K562 (cell line): ENCODE measurements around the gene MARCHF11. TPM values are rescaled to one million over a fixed set of nuclear protein-coding genes. Genes with fewer than 3 reads are reported as not detected.

ENCODE experiments used
- ATAC-seq: fragments of 200-7000 bp; cut with Tn5 transposase; 3 replicates; pipeline ENCODE4 v1.9.1; 2020; ENCODE audit warnings: moderate library complexity
- BruUV-seq: library from RNA; stranded (reverse); fragments of 400-500 nt; replicated peaks from 2 replicates; lab custom pipeline; 2021; lab: Mats Ljungman, UMichigan
- CTCF ChIA-PET: fragments of 300-600 bp; formaldehyde crosslinking; extraction: SDS; loops from one replicate; lab custom pipeline; 2021; ENCODE audit warnings: low intra/inter-chr PET ratio; lab: Yijun Ruan, JAX
- POLR2A ChIA-PET: fragments of 300-600, 350-650 bp; sonication (Branson Sonifier 250); formaldehyde crosslinking; extraction: SDS; loops from one replicate; lab custom pipeline; 2021; ENCODE audit warnings: antibody characterized with exemption, inconsistent platforms; lab: Yijun Ruan, JAX
- DNase-seq, 4 experiments: peaks; one replicate each; pipeline versions ENCODE4 v3.0.0 to v3.0.0-alpha.2; 2011 to 2018; ENCODE audit warnings: low spot score in 3 of 4, mixed read lengths in 3 of 4; ENCODE audit errors: extremely low read depth in 1 of 4
- FAIRE-seq: peaks from 2 replicates; lab custom pipeline; 2011; peaks lifted over from hg19 to GRCh38; lab: Jason Lieb, UNC
- H2AFZ ChIP-seq: 2 replicates; pipeline ENCODE4 v1.6.0; 2011; ENCODE audit warnings: low read depth, low read length, control low read depth, inconsistent platforms
- H3K27ac ChIP-seq: fragments of 200-600 bp; 3 replicates; pipeline ENCODE4 v1.8.0; 2011; ENCODE audit warnings: low read depth, mild to moderate bottlenecking, control low read depth, inconsistent platforms, low read length, moderate library complexity, mixed read lengths; ENCODE audit errors: extremely low read depth
- H3K27me3 ChIP-seq, 2 experiments: fragments of 300-600 bp in 1 of 2; 2 replicates in 1 of 2; 3 replicates in 1 of 2; pipeline versions ENCODE4 v1.6.0 to v1.8.0; 2011; ENCODE audit warnings: inconsistent platforms in 2 of 2, low read length in 2 of 2, mild to moderate bottlenecking in 1 of 2, mixed read lengths in 1 of 2, moderate library complexity in 1 of 2; ENCODE audit not compliant: control insufficient read depth in 2 of 2, insufficient read depth in 2 of 2
- H3K36me3 ChIP-seq: fragments of 300-600 bp; 3 replicates; pipeline ENCODE4 v1.8.0; 2011; ENCODE audit warnings: mild to moderate bottlenecking, low read length, inconsistent platforms; ENCODE audit not compliant: control insufficient read depth, insufficient read depth
- H3K4me1 ChIP-seq, 2 experiments: fragments of 200-600 bp in 1 of 2; replicated peaks in 1 of 2; 2 replicates in 1 of 2; 3 replicates in 1 of 2; pipeline versions ENCODE4 v1.5.1 to v1.8.0; 2011; ENCODE audit warnings: inconsistent platforms in 2 of 2, low read length in 2 of 2, mild to moderate bottlenecking in 1 of 2, mixed read lengths in 1 of 2, moderate library complexity in 1 of 2; ENCODE audit not compliant: control insufficient read depth in 2 of 2, insufficient read depth in 2 of 2
- H3K4me2 ChIP-seq: 2 replicates; pipeline ENCODE4 v1.6.1; 2011; ENCODE audit warnings: low read length, control low read depth, inconsistent platforms, mixed read lengths; ENCODE audit not compliant: insufficient read depth
- H3K4me3 ChIP-seq: fragments of 200-600 bp; sonication (generic), shearing (Covaris generic); 2 replicates; pipeline ENCODE4 v1.5.1; 2016; ENCODE audit warnings: control low read depth, inconsistent platforms
- H3K79me2 ChIP-seq: fragments of 200-600 bp; 3 replicates; pipeline ENCODE4 v1.8.0; 2011; ENCODE audit warnings: low read length, inconsistent platforms; ENCODE audit not compliant: control insufficient read depth, insufficient read depth
- H3K9ac ChIP-seq, 2 experiments: 2 replicates each; pipeline versions ENCODE4 v1.6.0 to v1.6.1; 2011; ENCODE audit warnings: low read depth in 2 of 2, low read length in 2 of 2, control low read depth in 1 of 2, inconsistent platforms in 1 of 2, mild to moderate bottlenecking in 1 of 2, mixed read lengths in 1 of 2; ENCODE audit not compliant: insufficient read depth in 1 of 2
- H3K9me1 ChIP-seq: one replicate; pipeline ENCODE4 v1.6.0; 2011; ENCODE audit warnings: inconsistent platforms, mild to moderate bottlenecking, low read length, moderate library complexity; ENCODE audit not compliant: control insufficient read depth, insufficient read depth
- H3K9me3 ChIP-seq: replicated peaks from 2 replicates; pipeline ENCODE4 v1.5.1; 2011; ENCODE audit warnings: low read depth, low read length, inconsistent platforms; ENCODE audit not compliant: control insufficient read depth, insufficient read depth
- H4K20me1 ChIP-seq: replicated peaks from 2 replicates; pipeline ENCODE4 v1.6.1; 2011; ENCODE audit warnings: low read length, inconsistent platforms, mixed read lengths; ENCODE audit not compliant: control insufficient read depth, insufficient read depth
- HIVEP1 ChIP-seq: fragments of 250-450 bp; sonication (Bioruptor Pico); IDR thresholded peaks from 2 replicates; pipeline ENCODE4 v1.4.0; 2020; ENCODE audit warnings: mild to moderate bottlenecking
- MCM5 ChIP-seq: fragments of 450-650 bp; IDR thresholded peaks from 2 replicates; pipeline ENCODE4 v1.6.1; 2016; ENCODE audit warnings: low read depth
- MXD1 ChIP-seq: fragments of 250-450 bp; sonication (Bioruptor Pico); IDR thresholded peaks from 2 replicates; pipeline ENCODE4 v1.8.0; 2021; ENCODE audit warnings: borderline replicate concordance, mild to moderate bottlenecking, moderate library complexity; ENCODE audit not compliant: poor library complexity, severe bottlenecking
- ZKSCAN8 ChIP-seq: fragments of 200-800 bp; sonication (Bioruptor generic); IDR thresholded peaks from 2 replicates; pipeline ENCODE4 v1.6.1; 2016; ENCODE audit warnings: missing genetic modification characterization, missing compliant biosample characterization
- WGBS: fragments of 100-300 bp; shearing (Covaris generic); methylation state at CpG from one replicate; pipeline ENCODE4 v1.1.6; 2016; ENCODE audit warnings: low coverage, mixed read lengths; ENCODE audit not compliant: insufficient coverage; ENCODE audit errors: missing lambda C conversion rate; 5-methylcytosine and 5-hydroxymethylcytosine counted together
- in situ Hi-C: fragments of 300-500 bp; cut with MboI; formaldehyde crosslinking; loops from 4 replicates; pipeline ENCODE4 v1.15.0; 2018; ENCODE audit warnings: inconsistent platforms, mixed read lengths
- intact Hi-C: fragments of 100-400 bp; cut with micrococcal nuclease; formaldehyde crosslinking; loops from 2 replicates; pipeline ENCODE4 v1.14.2; 2022
- polyA plus RNA-seq, 8 experiments: library from polyadenylated mRNA; depleted of rRNA in 4 of 8; stranded (reverse) in 5 of 8; unstranded in 3 of 8; fragments of >200 nt; fragmentation: Nextera tagmentation in 2 of 8; fragmentation: Illumina TruSeq in 1 of 8; extraction: Ambion mirVana in 2 of 8; extraction: Trizol in 1 of 8; gene quantifications; 2 replicates each; pipeline versions ENCODE4 v1.2.1 to v1.2.3, GENCODE V29; 2011 to 2014; ENCODE audit warnings: inconsistent platforms in 1 of 8, missing spikeins in 1 of 8
- total RNA-seq, 7 experiments: library from RNA; depleted of rRNA in 6 of 7; stranded (reverse); fragments of >200 nt in 6 of 7; fragmentation: Illumina TruSeq in 2 of 7; extraction: Trizol in 2 of 7; gene quantifications; 2 replicates each; pipeline versions ENCODE4 v1.2.1 to v1.2.3, GENCODE V29; 2011 to 2021; ENCODE audit warnings: low replicate concordance in 1 of 7

Gene MARCHF11
- total and polyA plus RNA-seq, 9 of the 15 experiments (the other 6 are each of a cell fraction or from before 2014, with no cell fraction given), result not detected

GRCh38 chr5:16074358-16074757 is 105.2 kb downstream of the MARCHF11 start:
- DNase-seq (no peak), FAIRE-seq (no peak), ATAC-seq (no peak)
- no peak overlapping the region for H2AFZ ChIP-seq
- no peak for TF ChIP-seq MCM5
- TF ChIP-seq HIVEP1 (CRISPR knock-in tag), result no peak
- WGBS, result 2% methylated on average over 4 of the region's 4 CpGs
- BruUV-seq, result no TSS peak
- H3K4me1 ChIP-seq, result no peaks in the 10 kb centered on the region
- in situ Hi-C loops (no loop called here), intact Hi-C loops (no loop called here)
- H4K20me1 ChIP-seq, result no peaks in the 10 kb centered on the region
- no peaks in the 10 kb centered on the region for H3K36me3 ChIP-seq
- H3K79me2 ChIP-seq, result no peaks in the 10 kb centered on the region
- H3K27me3 ChIP-seq, result no peaks in the 10 kb centered on the region
- H3K27ac ChIP-seq, result no peak overlapping the region
- H3K9ac ChIP-seq, result no peak overlapping the region
- no peaks in the 10 kb centered on the region for H3K9me1 ChIP-seq
- POLR2A ChIA-PET, result no interaction called here
- no peak overlapping the region for H3K4me2 ChIP-seq
- CTCF ChIA-PET, result no interaction called here
- H3K9me3 ChIP-seq, result no peaks in the 10 kb centered on the region
- no peak overlapping the region for H3K4me3 ChIP-seq

DNA sequence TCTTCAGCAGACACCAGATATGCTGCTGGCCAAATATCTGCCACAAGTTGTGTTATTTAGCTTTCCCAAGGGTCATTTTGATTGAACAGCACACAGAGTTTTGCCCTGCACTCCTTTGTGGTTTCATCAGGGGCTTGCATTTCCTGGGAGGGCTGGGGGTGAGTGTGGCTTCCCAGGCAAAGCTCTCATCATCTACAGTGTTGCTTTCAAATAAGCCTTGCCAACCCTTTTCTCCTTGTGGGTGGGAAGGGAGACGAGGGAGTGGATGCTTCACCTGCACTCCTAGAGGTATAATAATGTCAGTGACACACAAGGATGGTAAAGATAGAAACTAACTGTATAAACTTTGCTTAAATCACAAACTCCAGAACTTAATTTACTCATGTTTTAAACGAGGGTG is 107.0 kb downstream of the MARCHF11 start:
- no peak overlapping the region for H3K4me2 ChIP-seq
- H3K4me1 ChIP-seq, result no peaks in the 10 kb centered on the region
- DNase-seq, result no peak
- POLR2A ChIA-PET, result no interaction called here
- no peaks in the 10 kb centered on the region for H3K9me1 ChIP-seq
- no peak overlapping the region for H3K4me3 ChIP-seq
- no peaks in the 10 kb centered on the region for H3K79me2 ChIP-seq
- no peaks in the 10 kb centered on the region for H4K20me1 ChIP-seq
- WGBS, result 0% methylated on average over 2 of the region's 2 CpGs
- no peak overlapping the region for H2AFZ ChIP-seq
- no peak for ATAC-seq
- no peaks in the 10 kb centered on the region for H3K27me3 ChIP-seq
- no peak overlapping the region for H3K9ac ChIP-seq
- CTCF ChIA-PET, result no interaction called here
- BruUV-seq, result no TSS peak
- in situ Hi-C loops (no loop called here), intact Hi-C loops (no loop called here)
- H3K27ac ChIP-seq, result no peak overlapping the region
- no peaks in the 10 kb centered on the region for H3K36me3 ChIP-seq
- TF ChIP-seq MXD1 (no peak), ZKSCAN8 (CRISPR knock-in tag) (no peak)
- no peak for FAIRE-seq
- H3K9me3 ChIP-seq, result no peaks in the 10 kb centered on the region
